Cerebellar cortex (tissue), 1 donor: ENCODE results near the gene GRB10.
A peak's percentile ranks its signal among the peaks of the same experiment; 100 is the strongest.
"Not testable (repeated sequence)": the region's sequence is repeated elsewhere in the genome, so short reads cannot be mapped to it uniquely, and the experiment has no call there.

Experiments used
- DNase-seq: peaks from one replicate; pipeline ENCODE4 v3.0.0-alpha.2; 2015; ENCODE audit warnings: low spot score

Gene GRB10

DNA sequence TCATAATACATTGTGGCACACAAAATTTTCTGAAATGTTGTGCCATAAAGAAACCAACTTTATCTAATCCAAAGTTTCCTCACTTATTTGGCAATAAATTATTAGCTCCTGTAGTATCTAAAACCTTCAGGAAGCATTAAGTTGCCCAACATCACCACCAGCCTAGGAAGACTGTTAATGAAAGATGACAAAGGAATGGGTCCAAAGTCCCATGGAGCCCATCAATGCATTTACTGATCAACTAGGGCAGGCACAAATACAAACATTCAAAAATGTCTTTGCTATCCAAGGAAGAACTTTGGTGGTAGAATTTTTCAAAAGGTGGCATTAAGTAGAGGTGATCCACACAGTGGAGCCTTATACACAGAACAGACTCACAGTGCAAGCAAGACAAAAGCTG lies 4.5 kb downstream of the GRB10 start:
- DNase-seq = no peak

DNA sequence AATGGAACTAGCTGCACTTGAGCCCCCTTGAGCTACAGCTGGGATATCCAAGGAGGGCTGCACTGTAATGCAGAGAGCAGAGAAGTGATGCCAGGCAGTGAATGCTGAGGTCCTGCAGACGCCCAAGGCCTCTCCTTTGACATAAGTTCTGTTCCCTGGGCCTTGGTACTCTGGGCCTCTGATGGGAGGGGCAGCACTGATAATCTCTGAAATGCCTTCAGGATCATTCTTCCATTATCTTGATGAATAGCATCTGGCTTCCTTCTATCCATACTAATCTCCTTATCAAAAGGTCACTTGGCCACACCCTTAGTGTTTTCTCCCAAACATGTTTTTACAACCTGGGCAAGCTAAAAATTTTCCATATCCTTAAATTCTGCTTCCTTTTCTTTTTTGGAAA lies 6.9 kb downstream of the GRB10 start:
- no peak for DNase-seq

DNA sequence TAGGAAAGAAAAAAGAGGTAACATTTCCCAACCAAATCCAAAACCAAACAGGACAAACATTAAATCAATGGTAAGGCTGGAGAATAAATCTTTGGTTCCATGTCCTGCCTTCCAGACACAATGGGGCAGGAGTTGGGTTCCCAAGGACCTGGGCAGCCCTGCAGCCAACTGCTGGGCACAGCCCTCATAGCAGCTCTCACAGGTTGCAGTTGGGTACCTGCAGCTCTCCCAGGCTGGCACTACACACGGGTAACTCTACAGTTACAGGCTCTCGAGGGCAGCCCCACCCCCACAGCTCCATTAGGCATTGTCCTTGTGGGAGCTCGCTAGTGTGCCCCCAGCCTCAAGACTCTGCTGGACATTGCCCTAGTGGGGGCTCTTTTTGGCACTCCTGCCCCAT lies 7.5 kb downstream of the GRB10 start:
- no peak for DNase-seq

DNA sequence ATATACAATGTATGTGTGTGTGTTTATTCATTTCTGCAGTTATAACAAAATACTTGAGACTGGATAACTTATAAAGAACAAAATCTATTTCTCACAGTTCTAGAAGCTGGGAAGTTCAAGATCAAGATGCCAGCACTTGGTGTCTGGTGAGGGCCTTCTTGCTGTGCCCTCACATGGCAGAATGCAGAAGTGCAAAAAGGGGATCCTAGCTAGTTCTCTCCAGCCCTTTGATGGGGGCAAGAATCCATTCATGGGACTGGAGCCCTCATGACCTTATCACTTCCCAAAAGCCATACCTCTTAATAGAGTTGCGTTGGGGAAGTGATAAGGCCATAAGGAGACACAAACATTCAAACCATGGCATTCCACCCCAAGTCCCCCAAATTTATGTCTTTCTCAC lies 8.4 kb downstream of the GRB10 start:
- DNase-seq = no peak

DNA sequence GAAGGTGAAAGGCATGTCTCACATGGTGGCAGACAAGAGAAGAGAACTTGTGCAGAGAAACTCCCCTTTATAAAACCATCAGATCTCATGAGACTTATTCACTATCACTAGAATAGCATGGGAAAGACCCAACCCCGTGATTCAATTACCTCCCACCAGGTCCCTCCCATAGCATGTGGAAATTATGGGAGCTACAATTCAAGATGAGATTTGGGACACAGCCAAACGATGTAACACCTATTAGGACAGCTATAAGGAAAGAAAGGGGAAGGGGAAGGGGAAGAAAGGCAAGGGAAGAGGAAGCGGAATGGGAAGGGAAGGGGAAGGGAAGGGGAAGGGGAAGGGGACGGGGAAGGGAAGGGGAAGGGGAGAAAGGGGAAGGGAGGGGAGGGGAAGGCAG lies 9.6 kb downstream of the GRB10 start:
- not testable (repeated sequence) for DNase-seq

DNA sequence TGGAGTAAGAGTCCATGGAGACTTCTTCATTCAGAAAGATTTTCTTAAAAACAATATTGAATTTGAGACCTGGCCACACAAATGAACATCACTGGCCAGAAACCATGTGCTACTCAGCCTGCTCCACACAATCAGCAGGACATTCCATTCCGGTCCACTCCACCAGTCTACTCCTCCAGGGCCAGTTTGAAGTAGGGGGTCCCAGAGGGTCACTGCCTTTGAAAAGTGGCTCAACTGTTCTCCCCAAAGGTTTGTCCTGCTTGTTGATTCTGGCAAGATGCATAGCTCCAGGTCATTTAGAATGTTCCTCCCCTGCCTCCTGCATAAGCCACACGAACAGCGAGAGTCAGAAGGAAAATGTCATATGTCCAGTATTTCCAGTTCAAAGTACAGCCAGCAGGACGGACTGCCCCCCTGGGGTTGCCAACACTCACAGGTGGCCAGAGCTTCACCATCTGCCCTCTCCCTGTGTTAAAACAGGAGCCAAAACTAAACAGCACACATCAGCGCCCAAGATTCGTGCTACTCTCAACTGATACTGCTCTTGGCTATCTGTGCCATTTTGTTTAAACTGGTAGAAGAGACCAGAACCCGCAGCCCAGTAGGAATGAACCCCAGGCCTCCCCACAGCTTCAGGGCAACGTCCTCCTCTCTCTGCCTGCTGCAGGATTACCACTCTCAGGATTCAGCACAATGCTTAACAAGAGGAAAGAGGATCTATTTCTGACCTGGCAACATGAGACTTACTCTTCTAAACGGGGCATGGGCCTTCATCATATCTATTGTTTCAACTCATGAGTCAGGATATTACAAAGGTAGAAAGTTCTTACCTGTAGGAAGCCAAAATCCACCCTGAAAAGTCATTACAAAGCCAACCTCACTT lies 11.3 kb downstream of the GRB10 start:
- peak; percentile 89 for DNase-seq

DNA sequence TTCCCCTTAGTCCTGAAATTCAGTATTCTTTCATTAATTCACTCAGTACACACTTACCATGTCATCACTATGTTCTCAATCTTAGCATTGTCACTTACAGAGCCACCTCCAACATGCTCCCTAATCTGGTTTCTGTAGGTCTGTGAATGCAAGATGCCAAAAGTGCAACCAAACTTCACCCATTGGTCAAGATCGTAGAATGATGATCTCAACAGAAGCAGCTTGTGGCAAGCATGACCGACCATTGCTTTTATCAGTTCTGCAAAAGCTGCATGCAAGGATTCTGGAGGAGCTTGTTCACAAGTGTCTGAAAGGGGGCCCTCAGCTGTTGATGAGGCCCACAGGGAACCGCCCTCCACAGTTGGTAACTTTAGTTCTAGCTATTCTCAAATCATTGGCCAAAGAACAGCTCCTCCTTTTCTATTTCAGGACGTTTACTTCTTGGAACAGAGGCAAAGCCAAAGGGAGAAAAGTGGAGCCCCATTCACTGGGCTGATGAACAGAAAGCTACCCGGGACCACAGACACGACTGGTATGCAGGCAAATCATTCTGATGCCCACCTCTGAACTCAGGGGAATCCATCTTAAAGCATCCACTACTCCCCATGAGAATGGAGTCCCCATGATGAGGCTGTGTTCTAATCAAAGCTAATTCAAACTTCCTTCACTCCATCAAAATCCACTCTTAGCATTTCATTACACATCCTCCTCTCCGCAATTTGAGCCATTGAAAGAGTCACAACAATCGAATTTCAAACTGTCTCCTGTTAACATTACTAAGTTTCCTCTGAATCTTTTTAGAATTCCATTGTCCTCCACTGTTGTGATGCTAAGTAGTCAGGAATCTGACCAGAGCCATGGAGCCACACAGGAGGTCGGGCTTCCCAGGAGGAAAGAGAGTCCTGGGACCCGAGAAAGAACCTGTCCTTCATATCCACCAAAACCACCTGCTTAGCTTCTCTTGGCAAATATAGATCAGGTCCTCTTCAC lies 13.9 kb downstream of the GRB10 start:
- DNase-seq = no peak

DNA sequence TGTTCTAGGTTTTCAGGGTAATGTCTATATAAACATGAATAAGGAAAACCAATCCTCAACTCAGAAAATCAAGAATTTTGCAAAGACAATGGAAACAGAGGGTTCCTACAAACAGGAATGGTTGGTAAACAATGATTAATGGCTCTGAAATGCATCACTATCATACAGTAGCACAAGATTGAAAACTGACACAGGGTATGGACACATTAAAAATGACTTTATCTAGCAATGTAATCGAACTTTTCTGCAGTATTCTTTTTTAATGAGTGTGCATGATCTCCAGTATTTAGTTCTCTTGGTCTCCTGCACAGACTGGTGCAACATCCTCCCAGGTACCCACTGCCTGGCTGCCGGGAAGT lies 15.9 kb downstream of the GRB10 start:
- no peak for DNase-seq

DNA sequence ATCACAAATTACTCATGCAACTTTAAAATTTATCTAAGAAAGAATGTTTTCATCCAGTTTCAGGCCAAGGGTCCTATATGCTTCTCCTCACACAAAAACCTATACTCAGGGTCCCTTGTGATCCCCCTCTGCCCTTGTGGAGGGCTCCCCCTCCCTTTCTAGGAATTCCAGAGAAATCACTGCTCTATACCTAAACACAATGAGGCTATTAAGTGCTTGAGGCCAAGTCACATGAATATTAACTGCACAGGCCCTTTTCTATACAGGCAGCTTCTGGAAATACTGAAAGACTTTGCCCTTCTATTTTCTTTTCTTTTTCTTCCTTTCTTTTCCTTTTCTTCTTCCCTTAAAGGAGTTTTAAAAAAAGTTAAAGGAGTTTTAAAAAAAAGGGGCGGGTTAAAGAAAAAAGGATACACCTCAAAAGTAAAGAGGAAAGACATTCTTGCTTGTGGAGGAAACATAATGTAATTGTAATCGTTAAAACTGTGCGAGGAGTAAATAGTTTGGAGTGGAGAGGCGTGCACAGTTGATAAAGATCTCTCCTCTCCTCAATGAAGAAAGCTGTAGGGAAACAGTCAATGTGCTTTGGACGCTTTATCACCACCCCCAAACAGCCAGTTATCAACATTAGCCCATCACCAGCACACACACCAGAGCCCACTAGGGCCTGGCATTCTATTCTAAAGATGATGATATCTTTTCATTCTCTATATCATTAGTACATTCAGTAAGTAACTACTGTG lies 16.4 kb downstream of the GRB10 start:
- no peak for DNase-seq

DNA sequence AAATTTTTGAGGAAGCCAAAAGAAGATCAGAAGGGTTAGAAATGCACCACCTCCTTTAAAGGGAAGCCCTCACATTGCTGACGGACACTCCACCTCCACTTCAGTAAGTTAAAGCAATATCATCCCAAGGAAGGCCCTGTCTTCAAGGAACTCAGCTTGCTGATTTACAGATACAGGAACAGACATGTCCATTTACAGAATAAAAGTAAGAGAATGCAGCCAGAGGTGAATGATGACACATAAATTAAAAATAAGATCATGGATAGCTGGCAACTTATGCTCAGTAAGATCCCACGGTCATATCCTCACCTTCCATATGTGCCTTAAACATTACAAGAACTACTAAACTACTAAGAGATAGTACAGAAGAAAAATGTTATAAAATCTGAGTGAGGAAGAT lies 20.4 kb downstream of the GRB10 start:
- DNase-seq = no peak

DNA sequence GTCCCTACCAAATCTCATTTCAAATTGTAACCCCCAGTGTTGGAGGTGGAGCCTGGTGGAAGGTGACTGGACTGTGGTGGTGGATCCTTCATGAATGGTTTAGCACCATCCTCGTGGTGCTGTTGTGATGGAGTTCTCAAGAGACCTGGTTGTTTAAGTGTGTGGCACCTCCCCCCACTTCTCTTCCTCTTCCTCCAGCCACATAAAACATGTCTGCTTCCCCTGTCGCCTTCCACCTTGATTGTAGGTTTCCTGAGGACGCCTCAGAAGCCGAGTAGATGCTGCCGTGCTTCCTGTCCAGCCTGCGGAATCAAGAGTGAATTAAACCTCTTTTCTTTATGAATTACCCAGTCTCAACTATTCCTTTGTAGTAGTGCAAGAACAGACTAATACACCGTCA lies 21.0 kb downstream of the GRB10 start:
- no peak for DNase-seq

DNA sequence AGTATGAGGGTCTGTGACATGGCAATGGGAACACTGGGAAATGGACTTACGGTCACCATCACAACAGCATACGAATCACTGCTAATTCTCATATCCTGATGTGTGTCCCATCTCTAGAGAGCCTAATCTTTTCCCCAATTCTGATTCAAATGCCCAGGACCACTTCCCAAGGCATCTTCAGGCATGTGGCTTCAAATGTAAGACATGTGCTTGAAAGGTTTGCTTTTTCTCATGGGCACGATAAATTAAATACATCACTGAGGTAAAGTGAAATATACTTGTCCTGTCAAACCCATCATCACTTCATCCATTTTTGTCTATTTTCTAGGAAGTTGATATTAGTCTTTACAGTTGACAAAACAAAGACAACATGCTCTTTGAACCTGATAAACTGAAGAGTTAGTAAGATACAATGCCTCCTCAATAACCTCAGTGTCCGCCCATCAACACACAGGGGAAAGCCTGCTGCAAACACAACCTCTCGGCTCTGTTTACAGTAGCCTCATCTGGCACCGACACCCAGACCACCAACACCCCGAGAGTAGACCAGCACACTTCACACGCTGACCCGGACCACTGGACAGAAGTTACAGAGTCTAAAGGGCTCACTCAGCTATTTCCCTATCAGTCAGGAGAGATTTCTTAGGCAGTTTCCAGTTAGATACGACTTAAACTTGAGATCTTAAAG lies 24.8 kb downstream of the GRB10 start:
- no peak for DNase-seq

DNA sequence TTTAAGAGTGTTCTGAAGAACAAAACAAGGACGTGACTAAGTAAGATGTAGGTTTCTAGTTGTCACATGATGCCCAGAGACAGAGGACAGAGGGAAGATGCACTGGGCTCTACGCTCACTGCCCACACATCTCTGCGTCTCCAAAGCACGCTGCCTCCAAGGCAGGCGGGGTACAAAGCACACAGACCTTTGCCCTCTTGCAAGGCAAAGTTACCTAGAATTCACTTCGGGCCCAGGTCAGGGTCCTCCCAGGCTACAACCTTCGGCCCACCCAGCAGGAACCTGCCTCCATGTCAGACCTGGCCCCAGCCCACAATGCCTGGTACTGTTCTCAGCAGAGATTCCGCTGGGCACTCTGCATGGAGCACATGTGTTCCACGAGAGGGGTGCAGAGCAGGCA lies 26.5 kb downstream of the GRB10 start:
- DNase-seq = no peak

DNA sequence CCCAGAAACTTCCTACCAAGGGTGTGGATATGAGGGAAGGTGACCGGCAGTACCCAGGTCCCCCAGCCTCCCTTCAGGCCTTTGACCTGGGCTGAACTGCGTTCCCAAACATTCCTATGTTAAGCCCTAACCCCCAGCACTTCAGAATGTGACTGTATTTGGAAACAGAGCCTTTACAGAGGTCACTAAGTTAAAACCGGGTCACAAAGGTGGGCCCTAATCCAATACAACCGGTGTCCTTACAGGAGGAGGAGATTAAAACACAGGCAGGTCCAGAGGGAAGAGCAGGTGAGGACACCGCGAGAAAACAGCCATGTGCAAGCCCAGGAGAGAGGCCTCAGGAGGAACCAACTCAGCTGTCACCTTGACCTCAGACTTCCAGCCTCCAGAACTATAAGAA lies 28.0 kb downstream of the GRB10 start:
- no peak for DNase-seq

DNA sequence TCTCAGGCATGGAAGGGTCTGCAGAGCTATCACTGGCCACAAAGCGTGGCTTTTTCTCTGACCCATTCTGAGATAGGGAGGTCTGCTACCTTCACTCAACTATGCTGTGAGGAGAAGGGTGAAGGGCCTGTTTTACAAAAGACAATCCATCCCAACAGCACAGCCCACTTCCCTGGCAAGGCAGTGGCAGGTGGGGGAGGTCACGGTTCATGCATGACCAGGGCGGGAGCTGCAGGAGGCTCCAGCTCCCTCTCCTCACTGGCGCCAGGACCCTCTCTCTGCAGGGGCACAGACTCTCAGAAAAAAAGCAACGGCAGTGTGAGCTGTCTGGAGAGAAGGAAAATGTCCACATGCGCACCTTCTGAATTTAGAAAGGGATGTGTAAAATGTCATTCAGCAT lies 28.5 kb downstream of the GRB10 start:
- no peak for DNase-seq

DNA sequence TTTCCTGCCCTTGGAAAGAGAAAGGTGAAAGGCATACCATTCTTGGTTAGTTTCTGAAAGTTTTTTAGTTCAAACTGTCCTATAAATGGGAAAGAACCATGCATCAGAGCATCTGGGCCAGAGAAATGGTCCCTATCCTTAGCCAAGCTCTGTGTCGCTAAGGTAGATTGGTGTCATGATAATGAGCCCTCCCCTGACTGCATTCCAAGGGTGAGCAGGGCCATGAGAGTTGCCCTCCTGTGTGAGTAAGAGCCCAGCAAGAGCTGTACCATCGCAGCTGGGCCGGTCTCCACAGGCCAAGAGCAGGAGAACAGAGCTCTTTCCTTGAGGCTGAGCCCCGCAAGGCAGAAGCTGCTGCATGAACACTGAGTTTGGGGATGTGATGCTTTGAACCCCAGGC lies 30.3 kb downstream of the GRB10 start:
- no peak for DNase-seq

DNA sequence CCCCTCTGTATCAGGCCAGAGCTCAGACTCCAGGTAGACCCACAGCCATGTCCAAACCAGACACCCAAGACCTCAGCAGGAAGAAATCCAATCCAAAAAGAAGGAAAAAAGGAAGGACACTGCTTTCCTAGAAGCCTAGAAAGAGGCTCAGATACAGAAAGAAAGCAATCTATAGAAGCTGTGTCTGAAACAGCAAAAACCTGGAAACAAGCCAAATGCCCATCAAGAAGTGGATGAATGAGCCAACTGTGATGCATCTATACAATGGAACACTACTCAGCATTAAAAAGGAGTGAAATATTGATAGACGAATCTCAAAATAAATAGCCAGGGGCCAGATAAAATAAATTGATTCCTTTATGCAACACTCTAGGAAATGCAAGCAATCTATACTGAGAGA lies 31.6 kb downstream of the GRB10 start:
- DNase-seq = no peak

DNA sequence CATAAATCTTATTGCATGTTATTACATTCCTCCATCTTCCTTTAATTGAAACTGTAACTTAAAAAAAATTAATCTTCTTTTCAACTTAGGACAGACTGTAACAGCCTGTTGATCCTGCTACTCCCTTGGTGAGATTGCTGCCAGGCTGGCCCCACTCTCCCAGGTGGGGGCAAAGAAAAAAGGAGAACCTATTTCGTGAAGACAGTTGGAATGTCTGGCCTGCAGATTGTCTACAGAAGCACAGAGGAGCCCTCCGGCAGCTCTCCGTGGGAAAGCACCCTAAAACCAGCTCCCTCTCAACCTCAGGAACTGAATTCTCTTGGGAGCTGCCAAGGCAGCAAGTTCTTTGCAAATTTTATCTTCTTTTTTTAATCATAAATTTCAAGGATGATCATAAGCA lies 32.8 kb downstream of the GRB10 start:
- DNase-seq = no peak

DNA sequence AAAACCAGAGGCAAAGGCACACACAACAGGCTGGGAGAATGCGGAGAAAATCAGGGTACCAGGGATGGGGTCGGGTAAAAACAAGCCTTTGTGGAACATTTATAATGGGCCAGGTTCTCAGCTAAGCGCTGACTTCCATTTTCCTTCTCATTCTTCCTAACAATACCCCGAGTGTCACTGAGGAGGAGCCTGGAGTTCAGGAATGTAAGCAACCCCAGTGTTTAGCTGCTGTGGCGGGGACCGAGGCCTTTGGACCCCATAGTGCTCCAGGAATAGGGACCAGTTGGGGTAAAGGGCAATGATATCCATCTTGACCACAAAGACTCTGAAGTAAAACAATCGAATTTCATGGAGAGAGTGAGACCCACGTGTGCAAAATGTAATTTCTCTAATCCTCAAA lies 34.2 kb downstream of the GRB10 start:
- DNase-seq = no peak

DNA sequence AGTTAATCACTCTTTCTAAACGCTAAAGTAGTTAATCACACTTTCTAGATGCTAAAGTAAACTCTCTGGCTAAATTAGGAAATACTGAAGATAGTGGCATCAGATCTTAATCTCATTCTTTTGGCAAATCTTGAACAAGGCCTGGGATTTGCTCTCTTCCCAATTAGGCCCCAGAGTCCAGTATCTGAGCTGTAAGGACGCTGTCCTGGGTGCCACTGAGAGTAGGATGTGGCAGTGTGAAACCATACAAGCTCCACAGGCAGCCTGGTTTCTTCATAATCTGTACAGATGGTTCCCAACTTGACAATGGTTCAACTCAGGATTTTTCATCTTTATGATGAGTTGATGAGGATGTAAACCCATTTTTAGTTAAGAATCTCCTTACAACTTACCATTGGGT lies 36.9 kb downstream of the GRB10 start:
- no peak for DNase-seq

DNA sequence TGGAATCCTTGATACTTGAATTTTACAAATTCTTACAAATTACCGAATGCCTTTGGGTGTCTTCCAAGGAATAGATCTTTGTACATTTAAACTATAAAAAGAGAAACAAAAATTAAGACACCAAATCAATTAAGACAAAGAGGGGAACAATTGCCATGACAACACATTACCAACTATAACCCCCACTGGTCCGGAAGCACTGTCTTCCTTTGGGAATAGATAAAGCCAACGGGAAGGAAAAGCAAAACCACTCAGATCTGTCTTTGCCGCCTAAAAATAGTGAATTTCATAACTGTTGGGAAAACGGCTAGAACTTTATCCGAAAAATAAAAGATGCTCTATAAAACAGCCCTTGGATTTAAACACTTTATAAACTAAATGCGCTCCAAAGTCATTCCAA lies 37.4 kb downstream of the GRB10 start:
- DNase-seq = no peak

DNA sequence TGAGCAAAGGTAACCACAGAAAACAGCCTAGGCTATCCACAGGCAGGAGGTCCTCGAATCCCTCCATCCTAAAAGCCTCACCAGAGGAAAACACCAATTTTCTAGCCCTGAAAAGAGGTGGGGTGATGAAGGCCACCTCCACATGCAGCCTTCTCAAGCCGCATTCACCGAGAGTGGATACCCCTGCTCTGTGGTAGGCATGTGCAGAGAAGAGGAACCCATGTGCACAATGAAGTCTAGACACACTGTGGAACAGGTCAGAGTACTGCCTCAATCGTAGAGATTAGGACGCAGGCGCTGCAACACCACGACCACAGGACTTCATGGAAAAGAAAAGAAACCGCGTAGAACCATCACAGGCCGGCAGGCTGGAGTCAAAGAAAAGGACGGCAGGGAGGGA lies 38.8 kb downstream of the GRB10 start:
- DNase-seq = no peak
